DMS79 treated with DMSO at 0.1 percent for 48 hours (cell line): Measurements from ENCODE around the gene KIF20B.
"Not testable (repeated sequence)": the region's sequence is repeated elsewhere in the genome, so short reads cannot be mapped to it uniquely, and the experiment has no call there.

ENCODE experiments used
- DNase-seq: peaks from one replicate; lab custom pipeline; 2025; lab: John Stamatoyannopoulos, UW

KIF20B gene

GRCh38 chr10:89692416-89692815 lies 9.0 kb upstream of the KIF20B start:
- DNase-seq, result no peak

GRCh38 chr10:89693176-89693575 lies 8.2 kb upstream of the KIF20B start:
- no peak for DNase-seq

- DNase-seq, result no peak
Observed at GRCh38 chr10:89695307-89695706, 6.1 kb upstream of the KIF20B start.

- DNase-seq, result no peak
Observed at GRCh38 chr10:89697946-89698345, 3.4 kb upstream of the KIF20B start.

- no peak for DNase-seq
Observed at GRCh38 chr10:89699581-89700064, 1.8 kb upstream of the KIF20B start.

GRCh38 chr10:89700923-89701241 lies 508 bp upstream of the KIF20B start:
- no peak for DNase-seq

GRCh38 chr10:89702121-89702480 lies 711 bp downstream of the KIF20B start:
- DNase-seq, result no peak

- no peak for DNase-seq
Observed at GRCh38 chr10:89705466-89705865, 4.1 kb downstream of the KIF20B start.

- DNase-seq, result no peak
Observed at GRCh38 chr10:89706011-89706410, 4.6 kb downstream of the KIF20B start.

GRCh38 chr10:89707372-89707771 lies 6.0 kb downstream of the KIF20B start:
- no peak for DNase-seq

- DNase-seq, result no peak
Observed at GRCh38 chr10:89710753-89711152, 9.4 kb downstream of the KIF20B start.

GRCh38 chr10:89734616-89735015 lies 33.2 kb downstream of the KIF20B start:
- DNase-seq, result no peak

GRCh38 chr10:89738551-89739209 lies 37.3 kb downstream of the KIF20B start:
- no peak for DNase-seq

GRCh38 chr10:89741126-89741762 lies 39.9 kb downstream of the KIF20B start:
- no peak for DNase-seq

GRCh38 chr10:89744026-89744425 lies 42.6 kb downstream of the KIF20B start:
- DNase-seq, result no peak

- DNase-seq, result no peak
Observed at GRCh38 chr10:89745903-89746302, 44.5 kb downstream of the KIF20B start.

- DNase-seq, result no peak
Observed at GRCh38 chr10:89750441-89750840, 49.1 kb downstream of the KIF20B start.

- DNase-seq, result no peak
Observed at GRCh38 chr10:89755374-89755773, 54.0 kb downstream of the KIF20B start.

GRCh38 chr10:89759531-89759930 lies 58.1 kb downstream of the KIF20B start:
- DNase-seq, result no peak

- DNase-seq, result not testable (repeated sequence)
Observed at GRCh38 chr10:89763671-89764070, 62.3 kb downstream of the KIF20B start.

GRCh38 chr10:89771684-89772083 lies 70.3 kb downstream of the KIF20B start:
- no peak for DNase-seq

GRCh38 chr10:89773081-89773480 lies 71.7 kb downstream of the KIF20B start:
- no peak for DNase-seq

- DNase-seq, result no peak
Observed at GRCh38 chr10:89776665-89777064, 75.3 kb downstream of the KIF20B start.

GRCh38 chr10:89782470-89782869 lies 81.1 kb downstream of the KIF20B start:
- no peak for DNase-seq
